ENCODE measurements around the gene DHCR7. TPM values are rescaled to one million over a fixed set of nuclear protein-coding genes. Genes with fewer than 3 reads are reported as not detected.
A peak's percentile ranks its signal among the peaks of the same experiment; 100 is the strongest.
"Not testable (repeated sequence)": the region's sequence is repeated elsewhere in the genome, so short reads cannot be mapped to it uniquely, and the experiment has no call there.

The DHCR7 gene
- total RNA-seq, 6 experiments from 2014 or later = 42.0 to 320 (median 126) TPM

GRCh38 chr11:71425860-71426259 lies 22.3 kb downstream of the DHCR7 start:
- no peaks in the 10 kb centered on the region for H3K36me3 ChIP-seq
- no peak for DNase-seq
- TF ChIP-seq, protein P1, sequence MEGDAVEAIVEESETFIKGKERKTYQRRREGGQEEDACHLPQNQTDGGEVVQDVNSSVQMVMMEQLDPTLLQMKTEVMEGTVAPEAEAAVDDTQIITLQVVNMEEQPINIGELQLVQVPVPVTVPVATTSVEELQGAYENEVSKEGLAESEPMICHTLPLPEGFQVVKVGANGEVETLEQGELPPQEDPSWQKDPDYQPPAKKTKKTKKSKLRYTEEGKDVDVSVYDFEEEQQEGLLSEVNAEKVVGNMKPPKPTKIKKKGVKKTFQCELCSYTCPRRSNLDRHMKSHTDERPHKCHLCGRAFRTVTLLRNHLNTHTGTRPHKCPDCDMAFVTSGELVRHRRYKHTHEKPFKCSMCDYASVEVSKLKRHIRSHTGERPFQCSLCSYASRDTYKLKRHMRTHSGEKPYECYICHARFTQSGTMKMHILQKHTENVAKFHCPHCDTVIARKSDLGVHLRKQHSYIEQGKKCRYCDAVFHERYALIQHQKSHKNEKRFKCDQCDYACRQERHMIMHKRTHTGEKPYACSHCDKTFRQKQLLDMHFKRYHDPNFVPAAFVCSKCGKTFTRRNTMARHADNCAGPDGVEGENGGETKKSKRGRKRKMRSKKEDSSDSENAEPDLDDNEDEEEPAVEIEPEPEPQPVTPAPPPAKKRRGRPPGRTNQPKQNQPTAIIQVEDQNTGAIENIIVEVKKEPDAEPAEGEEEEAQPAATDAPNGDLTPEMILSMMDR (IDR thresholded peaks at IDR 0.05) = no peak
- TF ChIP-seq POLR2A (IDR thresholded peaks at IDR 0.05) = no peak
- H3K27me3 ChIP-seq = no peaks in the 10 kb centered on the region
- H3K9me3 ChIP-seq = no peaks in the 10 kb centered on the region
- intact Hi-C loops (cut with DNase I) = no loop called here
- no peak overlapping the region for H3K4me3 ChIP-seq
- 65% methylated on average over 3 of the region's 4 CpGs for WGBS (ENCODE audit: insufficient coverage, low coverage, low lambda C conversion rate, missing lambda C conversion rate)
- no peak overlapping the region for H3K27ac ChIP-seq
- no peak for ATAC-seq
- peaks cover 0 to 8% (median 4%) of the 10 kb centered on the region in 4 donors for H3K4me1 ChIP-seq

DNA sequence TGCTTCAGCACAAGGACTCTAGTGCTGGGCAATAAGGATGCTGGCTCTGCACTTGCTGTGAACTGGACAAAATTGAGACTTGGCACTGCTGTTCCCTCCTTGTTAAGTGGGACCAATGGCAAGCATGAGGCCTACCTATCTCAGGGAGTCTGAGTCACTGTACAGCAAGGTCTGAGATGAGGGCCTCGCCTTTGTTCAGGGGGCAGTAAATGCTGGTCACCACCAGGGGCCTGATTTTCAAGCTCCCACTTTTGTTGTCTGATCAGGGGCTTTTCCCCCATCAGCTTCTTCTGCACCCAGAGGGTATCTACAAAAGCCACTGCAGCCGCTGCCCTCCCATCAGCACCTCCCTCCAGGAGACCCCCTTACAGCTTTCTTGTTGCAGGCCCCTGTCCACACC lies 22.8 kb downstream of the DHCR7 start:
- H3K27ac ChIP-seq = no peak overlapping the region
- H3K9me3 ChIP-seq = no peaks in the 10 kb centered on the region
- no peak overlapping the region for H3K4me3 ChIP-seq
- no peak for TF ChIP-seq POLR2A (IDR thresholded peaks at IDR 0.05)
- TF ChIP-seq, protein P1 (IDR thresholded peaks at IDR 0.05) = no peak
- H3K27me3 ChIP-seq = no peaks in the 10 kb centered on the region
- peaks cover 0 to 13% (median 6%) of the 10 kb centered on the region in 4 donors for H3K4me1 ChIP-seq
- DNase-seq = no peak
- no peaks in the 10 kb centered on the region for H3K36me3 ChIP-seq
- WGBS (ENCODE audit: insufficient coverage, low coverage, low lambda C conversion rate, missing lambda C conversion rate) = 80% methylated on average over 1 of the region's 2 CpGs
- intact Hi-C loops (cut with DNase I) = no loop called here
- no peak for ATAC-seq

- Histone ChIP-seq H3K36me3 (no peaks in the 10 kb centered on the region), H3K27ac (no peak overlapping the region), H3K27me3 (no peaks in the 10 kb centered on the region), H3K4me3 (no peak overlapping the region), H3K9me3 (no peaks in the 10 kb centered on the region), H3K4me1 (peaks cover 0 to 16% (median 6%) of the 10 kb centered on the region in 4 donors)
- DNase-seq (no peak), ATAC-seq (no peak)
- TF ChIP-seq POLR2A (IDR thresholded peaks at IDR 0.05) = no peak
- TF ChIP-seq, protein P1 (IDR thresholded peaks at IDR 0.05) = no peak
- WGBS (ENCODE audit: insufficient coverage, low coverage, low lambda C conversion rate, missing lambda C conversion rate) = 71% methylated on average over 5 of the region's 7 CpGs
- intact Hi-C loops (cut with DNase I) = no loop called here
Measured at GRCh38 chr11:71423181-71423790, 24.9 kb downstream of the DHCR7 start.

DNA sequence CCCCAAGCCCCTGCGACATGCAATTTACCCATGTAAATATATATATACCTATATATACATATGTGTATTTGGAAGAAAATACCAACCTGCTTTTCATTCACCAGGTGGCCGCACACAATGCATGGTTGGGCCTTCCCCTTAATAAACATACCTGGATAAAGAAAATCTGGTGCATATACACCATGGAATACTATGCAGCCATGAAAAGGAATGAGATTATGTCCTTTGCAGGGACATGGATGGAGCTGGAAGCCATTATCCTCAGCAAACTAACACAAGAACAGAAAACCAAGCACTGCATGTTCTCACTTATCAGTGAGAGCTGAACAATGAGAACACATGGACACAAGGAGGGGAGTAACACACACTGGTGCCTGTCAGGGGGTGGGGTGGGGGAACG lies 25.9 kb downstream of the DHCR7 start:
- H3K27me3 ChIP-seq; H3K4me3 ChIP-seq; H3K27ac ChIP-seq; DNase-seq; intact Hi-C loops (cut with DNase I); H3K36me3 ChIP-seq; H3K9me3 ChIP-seq; ATAC-seq: not testable (repeated sequence)
- peaks cover 0 to 16% (median 6%) of the 10 kb centered on the region in 4 donors for H3K4me1 ChIP-seq
- 88% methylated on average over 3 of the region's 3 CpGs for WGBS (ENCODE audit: insufficient coverage, low coverage, low lambda C conversion rate, missing lambda C conversion rate)

DNA sequence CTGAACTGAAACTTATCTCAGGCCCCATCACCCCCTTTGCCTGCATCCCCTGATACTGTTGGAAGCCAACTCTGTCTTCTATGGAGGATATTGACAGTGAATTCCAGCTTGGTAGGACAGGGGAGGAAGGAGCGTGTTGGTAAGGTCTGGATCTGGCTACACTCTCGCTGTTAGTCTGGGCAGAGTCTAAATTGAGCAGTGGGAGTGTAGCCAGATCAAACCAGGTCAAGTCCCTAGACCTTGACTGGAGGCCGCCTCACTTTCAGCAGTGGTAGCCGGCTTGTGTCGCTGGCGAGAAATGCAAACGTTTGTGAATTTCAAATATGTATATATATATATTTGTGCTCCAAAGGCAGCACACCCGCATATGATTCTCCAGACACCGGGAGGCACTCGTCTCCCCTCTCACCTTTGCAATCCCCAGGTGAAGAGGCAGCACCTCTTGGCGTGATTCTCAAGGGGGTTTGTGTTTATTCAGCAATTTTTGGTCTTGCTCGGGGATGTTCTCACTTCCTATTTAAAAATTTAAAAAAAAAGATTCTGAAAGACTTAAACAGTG lies 26.7 kb downstream of the DHCR7 start:
- WGBS (ENCODE audit: insufficient coverage, low coverage, low lambda C conversion rate, missing lambda C conversion rate) = 39% methylated on average over 4 of the region's 12 CpGs
- Histone ChIP-seq H3K27ac (peak overlapping the region; percentile 13 to 38 (median 22)), H3K9me3 (no peaks in the 10 kb centered on the region), H3K36me3 (no peaks in the 10 kb centered on the region), H3K27me3 (no peaks in the 10 kb centered on the region), H3K4me1 (peaks cover 0 to 16% (median 6%) of the 10 kb centered on the region in 4 donors), H3K4me3 (no peak overlapping the region)
- intact Hi-C loops (cut with DNase I) = no loop called here
- no peak for TF ChIP-seq POLR2A (IDR thresholded peaks at IDR 0.05)
- TF ChIP-seq, protein P1 (IDR thresholded peaks at IDR 0.05) = no peak
- DNase-seq (peak in 2 of 3 donors; percentile 44 to 82), ATAC-seq (peak; percentile 83 to 94 (median 90))
